Naive thymus-derived CD4-positive, alpha-beta T cell (primary cell): ENCODE data around the gene STK17B. TPM values are rescaled to one million over a fixed set of nuclear protein-coding genes. Genes with fewer than 3 reads are reported as not detected.

Source experiments
- ATAC-seq: fragments of 150-1000 bp; cut with Tn5 transposase; 2 replicates; pipeline ENCODE4 v1.10.0; 2021; ENCODE audit warnings: mild to moderate bottlenecking, moderate library complexity
- CTCF ChIA-PET: fragments of 350-600 bp; sonication (Branson Sonifier 250); formaldehyde crosslinking; loops from one replicate; lab custom pipeline; 2021; ENCODE audit warnings: antibody characterized with exemption; lab: Charles Lee
- POLR2A ChIA-PET: fragments of 350-600 bp; sonication (Branson Sonifier 250); formaldehyde crosslinking; loops from one replicate; lab custom pipeline; 2021; ENCODE audit warnings: antibody characterized with exemption, inconsistent platforms; lab: Charles Lee
- DNase-seq, 9 donors: peaks; one replicate each; pipeline versions ENCODE4 v3.0.0 to v3.0.0-alpha.2; 2020 to 2022; ENCODE audit warnings: mixed read lengths in 1 of 9
- H3K27ac ChIP-seq: one replicate; pipeline ENCODE4 v1.7.0; 2013; ENCODE audit warnings: mild to moderate bottlenecking, low read depth, low read length, moderate library complexity
- H3K27me3 ChIP-seq, 2 donors: one replicate each; pipeline ENCODE4 v1.7.0; 2013; ENCODE audit warnings: low read length in 2 of 2, mild to moderate bottlenecking in 2 of 2, moderate library complexity in 2 of 2; ENCODE audit not compliant: control insufficient read depth in 2 of 2, insufficient read depth in 2 of 2
- H3K36me3 ChIP-seq, 3 experiments: 1 replicate in 2 of 3; 2 replicates in 1 of 3; pipeline ENCODE4 v1.7.0; 2013; ENCODE audit warnings: low read length in 3 of 3, mild to moderate bottlenecking in 3 of 3, moderate library complexity in 1 of 3; ENCODE audit not compliant: insufficient read depth in 3 of 3, control insufficient read depth in 2 of 3
- H3K4me1 ChIP-seq, 2 donors: one replicate each; pipeline ENCODE4 v1.7.0; 2013; ENCODE audit warnings: low read length in 2 of 2, mild to moderate bottlenecking in 2 of 2, moderate library complexity in 1 of 2; ENCODE audit not compliant: control insufficient read depth in 2 of 2, insufficient read depth in 2 of 2
- H3K4me3 ChIP-seq: 2 replicates; pipeline ENCODE4 v1.7.0; 2013; ENCODE audit warnings: mild to moderate bottlenecking, low read length
- H3K9me3 ChIP-seq, 3 experiments: 1 replicate in 2 of 3; 2 replicates in 1 of 3; pipeline ENCODE4 v1.7.0; 2013; ENCODE audit warnings: low read length in 3 of 3; ENCODE audit not compliant: control insufficient read depth in 2 of 3
- H3K27ac Mint-ChIP-seq, 9 donors: one replicate each; pipeline ENCODE4 v1.8.0; 2020 to 2022; ENCODE audit warnings: mixed read lengths in 9 of 9, mild to moderate bottlenecking in 8 of 9, moderate library complexity in 5 of 9, inconsistent platforms in 2 of 9
- H3K27me3 Mint-ChIP-seq, 5 donors: one replicate each; pipeline ENCODE4 v1.8.0; 2021 to 2022; ENCODE audit warnings: mixed read lengths in 5 of 5, mild to moderate bottlenecking in 1 of 5
- H3K36me3 Mint-ChIP-seq, 5 donors: one replicate each; pipeline ENCODE4 v1.8.0; 2020 to 2022; ENCODE audit warnings: mixed read lengths in 5 of 5, mild to moderate bottlenecking in 3 of 5, inconsistent platforms in 1 of 5
- H3K4me1 Mint-ChIP-seq, 7 donors: one replicate each; pipeline ENCODE4 v1.8.0; 2020 to 2022; ENCODE audit warnings: mixed read lengths in 7 of 7, mild to moderate bottlenecking in 3 of 7, inconsistent platforms in 1 of 7
- H3K4me3 Mint-ChIP-seq, 10 donors: one replicate each; pipeline ENCODE4 v1.8.0; 2020 to 2022; ENCODE audit warnings: mild to moderate bottlenecking in 10 of 10, mixed read lengths in 10 of 10, moderate library complexity in 6 of 10, inconsistent platforms in 2 of 10
- H3K9me3 Mint-ChIP-seq, 11 donors: one replicate each; pipeline ENCODE4 v1.8.0; 2020 to 2022; ENCODE audit warnings: mixed read lengths in 11 of 11, mild to moderate bottlenecking in 4 of 11, inconsistent platforms in 1 of 11, moderate library complexity in 1 of 11
- intact Hi-C, 2 donors: fragments of 100-400 bp; cut with micrococcal nuclease; formaldehyde crosslinking; loops; one replicate each; pipeline ENCODE4 v1.15.1; 2023
- polyA plus RNA-seq, 2 donors: library from polyadenylated mRNA; unstranded; fragments of 300-500 nt; fragmentation: Illumina TruSeq; gene quantifications; one replicate each; pipeline ENCODE4 v1.2.3, GENCODE V29; 2021
- total RNA-seq, 6 experiments: library from RNA in 5 of 6; stranded (reverse) in 5 of 6; gene quantifications; 1 replicate in 5 of 6; 2 replicates in 1 of 6; pipeline ENCODE4 v1.2.3 and lab custom pipeline; 2021 to 2026

STK17B gene
- total and polyA plus RNA-seq, 7 experiments from 2014 or later = 66.0 to 513 (median 293) TPM

GRCh38 chr2:196149948-196150347 is 21.4 kb downstream of the STK17B start:
- ChIA-PET POLR2A (interaction anchor here (0.6 to 7.3 kb wide), 9 partner anchors 8 to 127 kb away, joined by 3 to 87 read pairs (median 3); partner anchors contain the start of gene STK17B), CTCF (interaction anchor here (1.0 to 1.4 kb wide), 3 partner anchors 8 to 72 kb away, joined by 3 to 5 read pairs (median 3); partner anchors contain the start of gene STK17B)
- Histone ChIP-seq H3K27me3 (no peaks in the 10 kb centered on the region), H3K27ac (peak overlapping the region; percentile 71), H3K4me1 (peaks cover 63 to 86% of the 10 kb centered on the region in 2 donors), H3K9me3 (no peaks in the 10 kb centered on the region), H3K4me3 (no peak overlapping the region), H3K36me3 (peaks cover 28 to 51% (median 49%) of the 10 kb centered on the region in 3 experiments)
- peaks cover 0 to 3% (median 0%) of the 10 kb centered on the region in 11 donors for H3K9me3 Mint-ChIP-seq
- ATAC-seq (peak; percentile 48), DNase-seq (peak in 2 of 9 donors; percentile 19 to 49)
- peaks cover 23 to 80% (median 68%) of the 10 kb centered on the region in 5 donors for H3K36me3 Mint-ChIP-seq
- peak overlapping the region; percentile 81 to 95 (median 90) for H3K27ac Mint-ChIP-seq
- H3K4me3 Mint-ChIP-seq = peak overlapping the region; percentile 1 to 87 (median 72)
- intact Hi-C loops = loop anchor here (1.0 to 5.0 kb wide), 4 partner anchors 10 to 73 kb away; no protein-coding TSS in a partner anchor
- H3K4me1 Mint-ChIP-seq = peaks cover 49 to 99% (median 94%) of the 10 kb centered on the region in 7 donors
- no peaks in the 10 kb centered on the region for H3K27me3 Mint-ChIP-seq

DNA sequence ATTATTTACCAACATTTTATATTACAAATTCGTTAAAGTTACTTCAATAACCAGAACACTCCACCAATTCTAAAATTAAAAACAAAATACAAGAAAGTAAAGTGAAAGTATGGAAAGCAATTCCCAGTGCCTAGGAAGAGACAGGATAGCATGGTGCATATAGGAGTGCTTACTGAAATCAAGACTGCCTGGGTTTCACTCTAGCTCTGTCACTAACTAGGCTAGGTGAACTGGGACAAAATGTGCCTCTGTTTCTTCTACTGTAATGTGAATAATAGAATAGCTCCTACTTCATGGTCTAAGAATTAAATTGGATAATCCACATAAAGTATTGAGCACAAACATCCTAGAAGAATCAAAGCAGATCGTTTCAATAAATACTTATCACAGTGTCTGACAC is 22.6 kb downstream of the STK17B start:
- peaks cover 59 to 83% of the 10 kb centered on the region in 2 donors for H3K4me1 ChIP-seq
- H3K36me3 ChIP-seq = peaks cover 23 to 48% (median 44%) of the 10 kb centered on the region in 3 experiments
- Mint-ChIP-seq H3K27ac (peak overlapping the region; percentile 58 to 95 (median 90)), H3K27me3 (no peaks in the 10 kb centered on the region), H3K4me3 (peak overlapping the region in 9 of 10 donors; percentile 55 to 87 (median 69)), H3K36me3 (peaks cover 26 to 77% (median 65%) of the 10 kb centered on the region in 5 donors), H3K9me3 (peaks cover 0 to 3% (median 0%) of the 10 kb centered on the region in 11 donors), H3K4me1 (peaks cover 46 to 99% (median 91%) of the 10 kb centered on the region in 7 donors)
- no peak for ATAC-seq
- ChIA-PET POLR2A (interaction anchor here (0.6 to 7.3 kb wide), 6 partner anchors 11 to 78 kb away, joined by 3 to 87 read pairs (median 4); partner anchors contain the start of gene STK17B), CTCF (interaction anchor here (0.7 to 1.4 kb wide), 8 partner anchors 9 to 1274 kb away, joined by 3 to 6 read pairs (median 4); partner anchors contain the start of gene STK17B)
- H3K27ac ChIP-seq = peak overlapping the region; percentile 71
- DNase-seq = peak in 1 of 9 donors; percentile 2
- intact Hi-C loops = loop anchor here in 1 of 2 donors (5.0 kb wide), 1 partner anchor 71 kb away; no protein-coding TSS in a partner anchor
- no peaks in the 10 kb centered on the region for H3K27me3 ChIP-seq
- H3K4me3 ChIP-seq = no peak overlapping the region
- H3K9me3 ChIP-seq = no peaks in the 10 kb centered on the region

GRCh38 chr2:196145256-196145655 is 26.1 kb downstream of the STK17B start:
- no peaks in the 10 kb centered on the region for H3K27me3 ChIP-seq
- Mint-ChIP-seq H3K9me3 (no peaks in the 10 kb centered on the region), H3K4me3 (peak overlapping the region; percentile 18 to 87 (median 60)), H3K27me3 (no peaks in the 10 kb centered on the region), H3K4me1 (peaks cover 45 to 96% (median 81%) of the 10 kb centered on the region in 7 donors), H3K27ac (peak overlapping the region; percentile 71 to 92 (median 87)), H3K36me3 (peaks cover 20 to 79% (median 63%) of the 10 kb centered on the region in 5 donors)
- peak overlapping the region; percentile 64 for H3K27ac ChIP-seq
- peaks cover 58 to 66% of the 10 kb centered on the region in 2 donors for H3K4me1 ChIP-seq
- intact Hi-C loops = loop anchor here (1.0 to 5.0 kb wide), 2 partner anchors 8 to 68 kb away; no protein-coding TSS in a partner anchor
- ATAC-seq (no peak), DNase-seq (peak in 2 of 9 donors; percentile 1 to 4)
- no peak overlapping the region for H3K4me3 ChIP-seq
- peaks cover 27 to 65% (median 64%) of the 10 kb centered on the region in 3 experiments for H3K36me3 ChIP-seq
- ChIA-PET POLR2A (interaction anchor here (1.3 to 2.4 kb wide), 4 partner anchors 17 to 115 kb away, joined by 3 to 20 read pairs (median 12); partner anchors contain the start of gene STK17B), CTCF (interaction anchor here (0.7 to 1.6 kb wide), 4 partner anchors 10 to 112 kb away, joined by 3 to 4 read pairs (median 4); no protein-coding TSS in a partner anchor)
- no peaks in the 10 kb centered on the region for H3K9me3 ChIP-seq

DNA sequence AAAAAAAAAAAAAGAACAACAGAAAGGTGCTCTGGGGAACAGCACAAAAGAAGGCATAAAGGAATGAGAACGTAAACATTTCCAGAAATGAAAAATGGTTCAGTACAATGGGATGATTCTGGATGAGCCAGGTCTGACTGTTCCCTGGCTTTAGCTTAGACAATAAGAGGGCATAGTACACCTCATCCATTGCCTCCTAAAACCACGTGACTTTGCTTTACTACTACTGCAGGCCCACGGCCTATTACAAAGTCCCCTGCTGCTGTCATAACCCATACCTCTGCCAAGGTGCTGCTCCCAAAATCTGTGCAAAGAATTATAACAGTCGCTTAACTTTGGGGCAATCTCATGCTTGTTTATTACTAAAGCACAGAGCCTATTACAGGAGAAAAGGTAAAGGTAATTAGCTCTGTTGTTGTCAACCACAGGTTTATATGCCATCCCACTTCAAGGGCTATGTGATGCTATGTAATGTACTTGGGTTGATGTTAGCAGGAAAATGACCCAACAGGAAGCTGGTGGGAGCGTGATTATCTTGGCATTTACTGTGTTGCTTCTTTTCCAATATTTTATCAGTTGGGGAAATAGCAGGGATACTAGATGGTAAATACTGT is 26.8 kb downstream of the STK17B start:
- intact Hi-C loops = loop anchor here (1.0 to 5.0 kb wide), 2 partner anchors 7 to 67 kb away; no protein-coding TSS in a partner anchor
- H3K4me3 Mint-ChIP-seq = peak overlapping the region; percentile 18 to 87 (median 42)
- H3K4me1 ChIP-seq = peaks cover 54 to 59% of the 10 kb centered on the region in 2 donors

GRCh38 chr2:196143730-196144131 is 27.6 kb downstream of the STK17B start:
- POLR2A ChIA-PET = interaction anchor here (0.6 to 2.4 kb wide), 11 partner anchors 8 to 469 kb away, joined by 3 to 20 read pairs (median 3); partner anchors contain the start of gene STK17B
- intact Hi-C loops = loop anchor here in 1 of 2 donors (1.0 kb wide), 1 partner anchor 10 kb away; no protein-coding TSS in a partner anchor
- no peak overlapping the region for H3K4me3 ChIP-seq
- H3K27me3 ChIP-seq = no peaks in the 10 kb centered on the region
- no peak for DNase-seq
- H3K36me3 ChIP-seq = peaks cover 29 to 72% (median 71%) of the 10 kb centered on the region in 3 experiments
- no peak for ATAC-seq
- H3K27me3 Mint-ChIP-seq = no peaks in the 10 kb centered on the region
- peak overlapping the region; percentile 71 to 92 (median 87) for H3K27ac Mint-ChIP-seq
- H3K27ac ChIP-seq = peak overlapping the region; percentile 49
- H3K9me3 Mint-ChIP-seq = no peaks in the 10 kb centered on the region
- H3K4me1 ChIP-seq = peaks cover 48 to 50% of the 10 kb centered on the region in 2 donors
- CTCF ChIA-PET = interaction anchor here (0.6 to 1.0 kb wide), 3 partner anchors 19 to 133 kb away, joined by 3 to 4 read pairs (median 3); no protein-coding TSS in a partner anchor
- H3K9me3 ChIP-seq = no peaks in the 10 kb centered on the region
- peaks cover 36 to 90% (median 75%) of the 10 kb centered on the region in 7 donors for H3K4me1 Mint-ChIP-seq
- H3K4me3 Mint-ChIP-seq = peak overlapping the region in 9 of 10 donors; percentile 23 to 87 (median 52)
- H3K36me3 Mint-ChIP-seq = peaks cover 20 to 75% (median 64%) of the 10 kb centered on the region in 5 donors

More for the DNA sequence above, 26.8 kb downstream of the STK17B start:
- Histone ChIP-seq H3K9me3 (no peaks in the 10 kb centered on the region), H3K27ac (peak overlapping the region; percentile 64), H3K4me3 (no peak overlapping the region), H3K36me3 (peaks cover 30 to 72% (median 71%) of the 10 kb centered on the region in 3 experiments), H3K27me3 (no peaks in the 10 kb centered on the region)
- ATAC-seq = peak; percentile 48
- H3K4me1 Mint-ChIP-seq = peaks cover 39 to 96% (median 80%) of the 10 kb centered on the region in 7 donors
- H3K27me3 Mint-ChIP-seq = no peaks in the 10 kb centered on the region
- POLR2A ChIA-PET = interaction anchor here (0.6 to 2.4 kb wide), 10 partner anchors 9 to 116 kb away, joined by 3 to 20 read pairs (median 4); partner anchors contain the start of gene STK17B
- H3K27ac Mint-ChIP-seq = peak overlapping the region; percentile 71 to 92 (median 87)
- CTCF ChIA-PET = interaction anchor here (0.7 to 1.6 kb wide), 3 partner anchors 11 to 113 kb away, joined by 3 to 4 read pairs (median 4); no protein-coding TSS in a partner anchor
- DNase-seq = peak in 4 of 9 donors; percentile 31 to 52 (median 40)
- no peaks in the 10 kb centered on the region for H3K9me3 Mint-ChIP-seq
- H3K36me3 Mint-ChIP-seq = peaks cover 20 to 79% (median 63%) of the 10 kb centered on the region in 5 donors
